ENCODE results near the gene CCDC197.

The CCDC197 gene

GRCh38 chr14:93997082-93997481 lies at the start of gene CCDC197:
CCDC197 (plus strand) TSS chr14:93997301; CDS start chr14:93998132, 831 bp downstream.
- Mint-ChIP-seq H3K9me3 (no peaks in the 10 kb centered on the region), H3K4me3 (no peak within 1 kb of the TSS), H3K4me1 (peaks cover 19% of the 10 kb centered on the region), H3K27me3 (ENCODE audit: low read depth) (peaks cover 27% of the 10 kb centered on the region), H3K36me3 (ENCODE audit: low read depth) (no peaks in the 10 kb centered on the region), H3K27ac (no peak within 1 kb of the TSS)
- TF ChIP-seq, protein P1, sequence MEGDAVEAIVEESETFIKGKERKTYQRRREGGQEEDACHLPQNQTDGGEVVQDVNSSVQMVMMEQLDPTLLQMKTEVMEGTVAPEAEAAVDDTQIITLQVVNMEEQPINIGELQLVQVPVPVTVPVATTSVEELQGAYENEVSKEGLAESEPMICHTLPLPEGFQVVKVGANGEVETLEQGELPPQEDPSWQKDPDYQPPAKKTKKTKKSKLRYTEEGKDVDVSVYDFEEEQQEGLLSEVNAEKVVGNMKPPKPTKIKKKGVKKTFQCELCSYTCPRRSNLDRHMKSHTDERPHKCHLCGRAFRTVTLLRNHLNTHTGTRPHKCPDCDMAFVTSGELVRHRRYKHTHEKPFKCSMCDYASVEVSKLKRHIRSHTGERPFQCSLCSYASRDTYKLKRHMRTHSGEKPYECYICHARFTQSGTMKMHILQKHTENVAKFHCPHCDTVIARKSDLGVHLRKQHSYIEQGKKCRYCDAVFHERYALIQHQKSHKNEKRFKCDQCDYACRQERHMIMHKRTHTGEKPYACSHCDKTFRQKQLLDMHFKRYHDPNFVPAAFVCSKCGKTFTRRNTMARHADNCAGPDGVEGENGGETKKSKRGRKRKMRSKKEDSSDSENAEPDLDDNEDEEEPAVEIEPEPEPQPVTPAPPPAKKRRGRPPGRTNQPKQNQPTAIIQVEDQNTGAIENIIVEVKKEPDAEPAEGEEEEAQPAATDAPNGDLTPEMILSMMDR (IDR thresholded peaks at IDR 0.05; ENCODE audit: unreplicated experiment in 3 of 3), result no peak

GRCh38 chr14:93949511-93950075 lies 47.5 kb upstream of the CCDC197 start:
- peaks cover 25% of the 10 kb centered on the region for H3K4me1 Mint-ChIP-seq
- no peak overlapping the region for H3K4me3 Mint-ChIP-seq
- H3K27me3 Mint-ChIP-seq (ENCODE audit: low read depth), result peaks cover 21% of the 10 kb centered on the region
- no peaks in the 10 kb centered on the region for H3K9me3 Mint-ChIP-seq
- no peaks in the 10 kb centered on the region for H3K36me3 Mint-ChIP-seq (ENCODE audit: low read depth)
- H3K27ac Mint-ChIP-seq, result no peak overlapping the region
- TF ChIP-seq, protein P1 (IDR thresholded peaks at IDR 0.05; ENCODE audit: unreplicated experiment in 3 of 3), result no peak

DNA sequence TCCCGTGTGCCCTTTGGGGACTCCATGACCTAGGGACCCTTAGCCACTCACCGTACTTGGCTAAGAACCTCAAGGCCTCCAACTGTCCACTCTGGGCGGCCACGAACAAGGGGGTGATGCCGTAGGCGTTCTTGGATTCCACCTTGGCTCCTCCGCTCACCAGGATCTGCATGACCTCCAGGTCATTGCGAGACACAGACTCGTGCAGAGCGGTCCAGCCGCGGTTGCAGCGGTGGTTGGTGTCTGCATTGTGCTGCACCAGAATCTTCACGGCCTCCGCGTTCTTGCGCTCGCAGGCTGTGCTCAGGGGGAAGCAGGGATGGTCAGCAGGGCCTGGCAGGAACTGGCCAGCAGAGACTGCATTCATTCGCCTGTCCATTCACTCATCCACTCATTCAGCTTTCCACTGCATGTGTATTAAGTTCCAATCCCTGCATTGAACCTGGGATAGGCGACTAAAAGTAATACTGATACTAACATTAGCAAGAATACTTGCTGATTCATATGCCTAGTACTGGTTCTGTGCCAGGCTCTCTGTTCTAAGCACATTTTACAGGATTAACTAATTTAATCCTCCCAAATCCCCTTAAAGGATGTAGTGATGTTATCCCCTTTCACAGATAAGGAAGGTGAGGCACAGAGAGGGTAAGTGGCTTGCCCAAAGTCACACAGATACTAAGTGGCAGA lies 46.0 kb upstream of the CCDC197 start:
- Mint-ChIP-seq H3K27ac (no peak overlapping the region), H3K4me3 (no peak overlapping the region), H3K27me3 (ENCODE audit: low read depth) (peaks cover 25% of the 10 kb centered on the region), H3K9me3 (no peaks in the 10 kb centered on the region), H3K4me1 (peaks cover 32% of the 10 kb centered on the region), H3K36me3 (ENCODE audit: low read depth) (no peaks in the 10 kb centered on the region)
- TF ChIP-seq, protein P1 (IDR thresholded peaks at IDR 0.05; ENCODE audit: unreplicated experiment in 3 of 3), result no peak

GRCh38 chr14:93951635-93952540 lies 45.2 kb upstream of the CCDC197 start:
- no peak overlapping the region for H3K27ac Mint-ChIP-seq
- no peak overlapping the region for H3K4me3 Mint-ChIP-seq
- peaks cover 22% of the 10 kb centered on the region for H3K27me3 Mint-ChIP-seq (ENCODE audit: low read depth)
- H3K9me3 Mint-ChIP-seq, result no peaks in the 10 kb centered on the region
- no peaks in the 10 kb centered on the region for H3K36me3 Mint-ChIP-seq (ENCODE audit: low read depth)
- TF ChIP-seq, protein P1 (IDR thresholded peaks at IDR 0.05; ENCODE audit: unreplicated experiment in 3 of 3), result no peak
- H3K4me1 Mint-ChIP-seq, result peaks cover 35% of the 10 kb centered on the region

GRCh38 chr14:93952829-93953228 lies 44.3 kb upstream of the CCDC197 start:
- Mint-ChIP-seq H3K27ac (no peak overlapping the region), H3K9me3 (no peaks in the 10 kb centered on the region), H3K4me3 (no peak overlapping the region), H3K27me3 (ENCODE audit: low read depth) (peaks cover 27% of the 10 kb centered on the region), H3K36me3 (ENCODE audit: low read depth) (no peaks in the 10 kb centered on the region), H3K4me1 (peaks cover 42% of the 10 kb centered on the region)
- TF ChIP-seq, protein P1 (IDR thresholded peaks at IDR 0.05; ENCODE audit: unreplicated experiment in 3 of 3), result no peak

All from nephron (organoid).